PC-3 (cell line): ENCODE results near the gene SLC38A10.

Experiments used
- CTCF ChIP-seq: fragments of 300-600 bp; sonication (generic); conservative IDR thresholded peaks from 2 replicates; pipeline ENCODE4 v1.5.1; 2017; ENCODE audit warnings: antibody characterized with exemption, low read depth, mild to moderate bottlenecking, low read length
- EZH2 ChIP-seq: fragments of 300-600 bp; sonication (generic); IDR thresholded peaks from one replicate; pipeline ENCODE4 v1.6.1; 2017; ENCODE audit warnings: antibody characterized with exemption, mild to moderate bottlenecking, low read length; ENCODE audit not compliant: unreplicated experiment
- EZH2phosphoT487 ChIP-seq: fragments of 300-600 bp; sonication (generic); IDR thresholded peaks from 2 replicates; pipeline ENCODE4 v1.6.1; 2018; ENCODE audit warnings: mild to moderate bottlenecking, antibody characterized with exemption, low read length, borderline replicate concordance

- TF ChIP-seq CTCF (no peak), EZH2 (no peak), EZH2phosphoT487 (no peak)
Observed at GRCh38 chr17:81339191-81339533, 44.1 kb upstream of the SLC38A10 start.
